Neural progenitor cell (in vitro differentiated cells): ENCODE data around the gene LILRB2.

ENCODE experiments used
- EZH2phosphoT487 ChIP-seq: fragments of 200-600 bp; sonication (generic); IDR thresholded peaks from 2 replicates; pipeline ENCODE4 v1.6.1; 2017; ENCODE audit warnings: antibody characterized with exemption
- TF ChIP-seq, protein P1 (sequence below): fragments of 200-600 bp; sonication (generic); IDR thresholded peaks from 2 replicates; pipeline ENCODE4 v1.5.1; 2017; ENCODE audit warnings: antibody characterized with exemption, mild to moderate bottlenecking

DNA sequence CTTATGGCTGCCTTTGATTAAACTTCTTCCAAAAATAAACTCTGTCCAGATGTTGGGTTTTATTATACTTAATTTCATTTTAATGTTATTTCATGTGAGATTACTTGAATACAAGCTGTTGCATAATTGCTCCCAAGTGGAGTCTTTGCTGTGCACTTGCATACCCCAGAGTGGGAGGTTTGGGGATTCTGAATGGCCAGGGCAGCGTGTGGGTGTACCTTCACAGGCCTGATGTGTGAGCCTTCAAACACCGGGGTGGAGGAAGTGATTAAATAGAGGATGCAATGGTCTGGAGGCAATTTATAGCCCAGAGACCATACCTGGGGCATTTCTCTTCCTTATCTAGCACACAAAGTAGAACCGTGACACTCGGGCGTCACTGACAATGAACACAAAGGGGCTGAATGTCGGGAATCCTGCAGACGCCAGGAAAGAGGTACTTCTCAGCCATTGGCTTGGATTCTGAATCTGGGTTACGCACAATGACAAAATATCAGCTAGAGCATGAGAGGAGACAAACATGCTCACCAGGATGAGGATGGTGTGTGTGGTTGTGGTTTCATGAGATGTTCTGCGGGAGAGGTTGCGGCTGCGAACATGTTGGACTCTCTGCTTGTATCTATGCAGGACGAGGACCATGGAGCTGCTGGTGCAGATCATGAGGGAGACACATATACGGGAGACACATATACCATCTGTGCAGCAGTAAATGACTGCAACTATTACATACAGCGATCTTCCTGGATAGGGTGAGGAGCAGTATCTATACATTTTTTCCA is 39.2 kb upstream of the LILRB2 start:
- no peak for TF ChIP-seq EZH2phosphoT487
- TF ChIP-seq, protein P1, sequence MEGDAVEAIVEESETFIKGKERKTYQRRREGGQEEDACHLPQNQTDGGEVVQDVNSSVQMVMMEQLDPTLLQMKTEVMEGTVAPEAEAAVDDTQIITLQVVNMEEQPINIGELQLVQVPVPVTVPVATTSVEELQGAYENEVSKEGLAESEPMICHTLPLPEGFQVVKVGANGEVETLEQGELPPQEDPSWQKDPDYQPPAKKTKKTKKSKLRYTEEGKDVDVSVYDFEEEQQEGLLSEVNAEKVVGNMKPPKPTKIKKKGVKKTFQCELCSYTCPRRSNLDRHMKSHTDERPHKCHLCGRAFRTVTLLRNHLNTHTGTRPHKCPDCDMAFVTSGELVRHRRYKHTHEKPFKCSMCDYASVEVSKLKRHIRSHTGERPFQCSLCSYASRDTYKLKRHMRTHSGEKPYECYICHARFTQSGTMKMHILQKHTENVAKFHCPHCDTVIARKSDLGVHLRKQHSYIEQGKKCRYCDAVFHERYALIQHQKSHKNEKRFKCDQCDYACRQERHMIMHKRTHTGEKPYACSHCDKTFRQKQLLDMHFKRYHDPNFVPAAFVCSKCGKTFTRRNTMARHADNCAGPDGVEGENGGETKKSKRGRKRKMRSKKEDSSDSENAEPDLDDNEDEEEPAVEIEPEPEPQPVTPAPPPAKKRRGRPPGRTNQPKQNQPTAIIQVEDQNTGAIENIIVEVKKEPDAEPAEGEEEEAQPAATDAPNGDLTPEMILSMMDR: no peak
